Measurements from ENCODE around the gene SRL.
"Not testable (repeated sequence)": the region's sequence is repeated elsewhere in the genome, so short reads cannot be mapped to it uniquely, and the experiment has no call there.

Gene SRL

DNA sequence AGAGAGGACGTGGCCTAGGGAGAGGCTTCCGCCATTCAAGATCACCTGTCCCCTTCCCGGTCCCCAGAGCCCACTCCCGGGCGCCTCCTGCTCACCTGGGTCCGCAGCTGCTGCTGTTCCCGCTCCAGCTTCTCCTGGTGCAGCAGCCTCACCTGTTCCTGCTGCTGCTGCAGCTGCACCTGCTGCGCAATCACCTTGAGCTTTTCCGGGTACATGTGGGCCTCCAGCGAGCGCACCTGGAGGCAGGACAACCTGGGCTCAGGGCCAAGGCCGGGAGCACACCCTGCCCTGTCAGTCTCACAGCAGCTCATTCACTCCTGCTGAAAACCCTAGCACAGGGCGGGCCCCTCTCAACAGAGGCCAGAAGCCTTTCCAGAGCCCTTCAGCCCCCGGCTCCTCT lies 18.5 kb upstream of the SRL start:
- DNase-seq, result no peak

DNA sequence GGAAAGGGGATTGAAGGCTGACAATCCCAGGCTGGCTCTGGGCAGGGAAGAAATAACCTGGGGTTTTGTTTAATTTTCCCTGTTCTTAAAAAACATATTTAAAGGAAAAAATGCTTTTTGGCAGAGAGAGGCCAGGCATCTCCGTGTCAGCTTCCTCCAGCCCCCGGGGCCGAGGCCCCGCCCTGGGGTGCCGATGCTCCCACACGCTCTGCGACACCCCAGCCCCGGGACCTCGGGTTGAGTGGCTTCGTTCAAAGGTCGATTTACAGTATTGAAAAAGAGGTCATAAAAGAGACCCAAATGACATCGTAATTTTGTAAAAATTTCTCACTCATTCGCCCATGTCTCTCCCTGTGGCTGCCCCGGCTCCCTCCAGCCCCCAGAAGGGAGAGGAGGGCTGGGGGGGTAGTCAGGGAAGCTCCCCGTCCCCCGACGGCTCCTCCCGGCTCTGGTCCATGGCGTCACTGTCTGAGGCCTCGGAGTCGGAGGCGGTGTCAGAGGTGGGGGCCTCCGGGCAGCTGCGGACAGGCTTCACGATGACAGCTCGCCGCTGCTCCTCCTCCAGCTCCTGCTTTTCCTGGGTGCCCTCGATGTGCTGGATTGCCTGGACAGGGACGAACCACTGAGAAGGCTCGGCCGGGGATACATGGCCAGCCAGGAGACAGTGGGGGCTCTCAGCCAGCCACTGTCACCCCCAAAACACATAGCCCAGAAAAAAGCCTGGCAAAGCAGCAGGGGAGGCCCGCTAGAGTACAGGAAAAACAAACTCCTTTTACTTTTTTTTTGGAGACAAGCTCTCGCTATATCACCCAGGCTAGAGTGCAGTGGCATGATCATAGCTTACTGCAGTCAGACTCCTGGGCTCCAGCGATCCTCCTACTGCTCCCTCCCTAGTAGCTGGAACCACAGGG lies 16.0 kb upstream of the SRL start:
- DNase-seq, result no peak

DNA sequence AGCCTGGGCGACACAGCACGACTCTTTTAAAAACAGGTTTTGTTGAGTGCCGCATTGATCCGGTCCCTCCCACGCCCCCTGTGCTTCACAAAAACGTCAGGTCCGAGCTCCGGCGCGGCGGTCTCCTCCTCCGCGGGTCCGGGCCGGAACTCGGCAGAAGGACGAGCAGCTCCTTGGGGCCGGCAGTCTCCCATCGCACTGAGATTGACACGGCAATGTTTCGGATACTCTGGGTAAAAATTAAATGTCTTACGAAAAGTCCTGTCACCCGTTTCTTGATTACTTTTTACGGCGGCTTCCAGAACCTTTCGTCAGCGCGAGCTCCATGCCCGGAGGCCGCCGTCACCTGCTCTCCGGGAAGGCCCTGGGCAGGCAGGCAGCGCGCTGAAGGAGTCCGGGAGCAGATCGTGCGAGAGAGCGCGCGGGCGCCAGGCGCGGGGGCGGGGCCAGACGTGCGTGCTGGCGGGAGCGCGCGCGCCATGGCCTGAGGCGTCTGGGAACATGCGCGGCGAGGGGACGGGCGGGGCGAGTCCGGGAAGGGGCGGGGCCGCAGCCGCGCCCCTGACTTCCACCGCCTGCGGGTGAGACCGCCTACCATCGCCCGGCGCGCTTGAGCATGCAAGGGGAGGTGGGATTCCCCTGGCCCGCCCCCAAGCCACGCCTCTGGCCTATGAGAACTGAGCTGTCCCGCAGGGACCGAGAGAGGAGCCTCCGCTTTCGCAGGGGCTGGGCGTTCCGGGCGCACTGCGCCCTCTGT lies 11.7 kb upstream of the SRL start:
- DNase-seq, result peak; percentile 99

DNA sequence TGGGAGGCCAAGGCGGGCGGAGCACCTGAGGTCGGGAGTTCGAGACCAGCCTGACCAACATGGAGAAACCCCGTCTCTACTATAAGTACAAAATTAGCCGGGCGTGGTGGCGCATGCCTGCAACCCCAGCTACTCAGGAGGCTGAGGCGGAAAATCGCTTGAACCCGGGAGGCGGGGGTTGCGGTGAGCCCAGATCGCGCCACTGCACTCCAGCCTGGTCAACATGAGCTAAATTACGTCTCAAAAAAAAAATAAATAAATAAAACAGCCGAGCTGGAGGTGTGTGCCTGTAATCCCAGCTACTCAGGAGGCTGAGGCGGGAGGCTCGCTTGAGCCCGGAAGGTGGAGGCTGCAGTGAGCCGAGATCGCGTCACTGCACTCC lies 11.1 kb upstream of the SRL start:
- not testable (repeated sequence) for DNase-seq

DNA sequence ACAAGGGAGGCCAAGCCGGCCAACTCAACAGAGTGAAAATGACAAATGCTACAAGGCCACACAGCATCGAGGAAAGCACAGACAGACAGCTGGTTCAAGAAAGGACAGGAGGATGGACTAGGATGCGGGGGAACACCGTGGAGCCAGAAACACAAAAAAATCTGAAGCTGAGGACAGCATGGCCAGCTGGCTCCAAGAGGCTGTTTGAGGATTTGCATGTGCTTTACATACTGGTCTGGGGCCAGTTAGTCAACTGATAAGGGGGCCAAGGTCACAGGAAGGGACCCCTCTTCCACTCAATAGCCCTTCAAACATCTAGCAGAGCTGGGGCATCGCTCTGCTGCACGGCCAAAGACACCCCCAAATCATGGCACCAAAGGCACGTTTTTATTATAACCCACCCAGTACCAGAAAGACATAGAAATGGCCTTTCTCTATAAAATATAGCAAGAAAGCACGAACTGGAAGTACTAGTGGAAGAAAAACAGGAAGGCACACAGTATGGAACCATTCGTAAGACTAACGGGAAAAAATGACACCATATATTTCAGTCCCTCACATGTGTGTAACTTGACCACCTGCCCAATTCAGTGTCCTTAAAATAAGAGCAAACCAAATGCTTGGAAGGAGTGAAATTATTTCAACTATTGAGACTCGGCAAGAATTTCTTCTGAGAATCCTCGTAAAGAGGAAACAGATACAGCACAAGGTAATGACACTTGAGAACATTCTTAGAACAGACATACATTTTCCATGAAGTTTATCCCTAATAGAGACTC lies 7.8 kb upstream of the SRL start:
- no peak for DNase-seq

DNA sequence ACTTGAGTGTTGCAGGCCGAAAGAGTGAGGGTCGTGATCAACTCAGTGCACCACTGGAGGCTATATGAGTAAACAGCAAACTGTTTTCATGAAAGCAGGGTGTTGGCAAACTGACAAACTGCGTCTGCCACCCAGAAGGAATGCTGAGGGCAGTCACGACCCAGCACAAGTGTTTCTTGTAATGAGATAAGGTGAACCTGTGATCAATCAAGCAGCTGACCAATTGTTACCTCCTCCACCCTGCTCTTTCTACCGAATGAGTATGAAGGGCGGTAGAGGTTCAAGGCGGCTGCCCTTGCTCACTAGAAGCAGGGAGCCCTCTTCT lies 5.5 kb upstream of the SRL start:
- no peak for DNase-seq

DNA sequence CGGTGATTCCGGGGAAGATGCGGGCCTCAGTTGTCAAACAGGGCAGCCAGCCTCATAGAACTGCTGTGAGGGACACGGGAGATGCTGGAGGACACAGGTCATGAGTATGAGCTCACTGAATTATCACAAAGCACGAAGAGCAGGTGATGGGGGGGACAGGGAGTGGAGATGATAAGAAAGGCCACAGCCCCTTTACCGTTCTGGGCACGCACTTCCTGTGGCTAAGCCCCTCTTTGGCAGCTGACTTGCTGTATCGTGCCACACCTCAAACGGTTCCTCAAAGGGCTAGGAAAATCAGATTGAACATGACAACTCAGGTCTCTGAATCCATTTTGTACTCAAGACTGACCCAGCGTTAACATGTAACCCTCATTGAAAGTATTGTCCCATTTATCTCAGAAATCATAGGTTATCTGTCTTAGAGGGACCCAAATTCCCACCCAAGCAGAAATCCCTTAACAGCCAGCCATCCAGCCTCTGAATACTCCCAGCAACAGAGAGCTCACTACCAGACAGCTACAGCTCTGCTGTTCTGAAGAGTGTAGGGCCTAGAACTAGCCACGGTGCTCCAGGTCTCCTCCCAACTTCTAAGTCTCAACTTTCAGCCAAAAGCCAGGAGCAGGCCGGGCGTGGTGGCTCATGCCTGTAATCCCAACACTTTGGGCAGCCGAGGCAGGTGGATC lies 5.0 kb upstream of the SRL start:
- DNase-seq, result no peak

DNA sequence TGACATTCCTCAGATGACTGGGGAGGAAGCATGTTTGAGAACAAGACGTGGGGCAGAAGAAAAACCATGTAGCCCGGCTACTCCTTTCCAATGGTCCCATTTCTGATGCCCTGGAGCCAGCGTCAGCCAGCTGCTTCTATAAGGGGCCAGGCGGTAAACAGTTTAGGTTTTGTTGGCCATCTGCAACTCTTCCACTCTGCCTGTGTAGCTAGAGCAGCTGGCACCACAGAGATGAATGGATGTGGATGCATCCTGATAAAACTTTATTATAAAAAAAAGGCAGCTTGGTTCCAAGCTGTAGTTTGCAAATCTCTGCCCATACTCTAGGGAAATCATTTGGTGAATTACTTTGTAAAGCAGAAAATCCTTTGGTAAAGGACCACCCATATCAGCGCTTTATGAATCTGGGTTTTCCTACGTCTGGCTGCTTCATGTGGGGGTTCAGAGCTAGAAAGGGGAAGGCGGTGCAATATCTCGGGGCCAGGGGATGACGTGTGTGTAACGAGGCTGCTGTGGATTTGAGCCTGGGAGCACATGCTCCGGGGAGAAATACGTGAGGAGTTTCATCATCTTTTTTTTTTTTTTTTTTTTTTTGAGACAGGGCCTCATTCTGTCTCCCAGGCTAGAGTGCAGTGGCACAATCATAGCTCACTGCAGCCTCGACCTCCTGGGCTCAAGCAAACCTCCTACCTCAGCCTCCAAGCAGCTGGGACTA lies 3.4 kb upstream of the SRL start:
- no peak for DNase-seq

DNA sequence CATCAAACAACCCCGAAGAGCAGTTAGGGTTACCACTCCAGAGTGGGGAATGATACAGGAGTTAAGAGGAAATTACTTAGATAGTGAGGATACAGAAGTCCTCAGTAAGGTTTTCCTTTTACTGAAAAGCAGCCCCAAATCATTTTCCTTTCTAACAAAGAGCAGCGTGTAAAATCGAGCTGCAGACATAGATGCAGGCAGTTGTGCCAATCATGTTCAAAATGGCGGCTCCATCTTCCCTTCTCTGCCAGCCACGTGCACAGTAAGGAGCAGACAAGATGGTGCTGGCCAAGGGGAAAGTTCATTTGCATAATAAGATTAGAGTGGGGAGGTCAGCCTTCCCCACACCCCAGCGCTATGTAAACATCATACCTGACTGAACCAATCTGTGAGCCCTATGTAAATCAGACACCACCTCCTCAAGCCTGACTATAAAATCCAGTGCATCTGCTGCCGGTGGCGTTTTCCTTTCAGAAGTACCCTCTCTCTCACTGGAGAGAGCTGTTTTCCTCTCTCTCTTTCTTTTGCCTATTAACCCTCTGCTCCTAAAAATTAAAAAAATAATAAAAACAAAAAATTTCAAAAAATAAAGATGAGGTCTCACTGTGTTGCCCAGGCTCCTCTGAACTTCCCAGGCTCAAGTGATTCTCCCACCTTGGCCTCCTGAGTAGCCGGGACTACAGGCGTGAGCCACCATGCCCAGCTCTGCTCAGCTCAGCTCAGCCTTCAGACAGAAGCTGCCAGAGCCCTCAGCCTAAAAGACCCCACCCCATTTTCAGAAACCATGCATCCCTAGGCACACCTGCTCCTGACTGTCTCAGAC lies 2.6 kb upstream of the SRL start:
- no peak for DNase-seq

DNA sequence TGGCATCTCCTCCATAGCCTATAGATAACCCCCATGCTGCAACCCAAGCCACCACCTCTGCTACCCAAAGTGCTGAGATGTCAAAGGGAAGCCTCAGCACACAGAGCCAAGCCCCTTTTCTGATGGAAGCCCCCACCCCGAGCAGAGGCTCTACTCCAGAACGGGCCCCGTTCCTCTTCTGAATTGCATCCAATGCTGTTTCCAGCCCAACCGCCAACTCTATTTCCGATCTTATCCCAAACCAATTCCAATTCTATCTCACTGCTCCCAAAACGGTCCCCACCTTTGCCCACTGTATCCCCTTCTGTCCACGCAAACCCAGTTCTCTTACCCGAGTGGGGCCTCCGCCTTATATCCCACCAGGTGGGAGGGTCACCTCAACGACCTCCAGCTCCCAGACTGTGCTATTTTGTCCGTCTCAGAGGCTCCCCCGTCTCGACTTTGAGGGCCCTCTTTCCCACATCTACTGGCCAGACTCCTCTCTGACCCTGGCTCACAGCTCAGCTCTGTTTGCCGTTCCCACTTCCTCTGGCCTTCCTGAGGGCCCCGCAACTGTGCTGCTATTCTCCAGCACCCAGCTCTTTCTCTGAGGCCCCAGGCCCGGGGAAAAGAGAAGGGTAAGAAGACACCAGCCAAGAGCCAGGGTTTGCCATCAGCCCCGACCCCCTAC lies 487 bp downstream of the SRL start:
- DNase-seq, result no peak

DNA sequence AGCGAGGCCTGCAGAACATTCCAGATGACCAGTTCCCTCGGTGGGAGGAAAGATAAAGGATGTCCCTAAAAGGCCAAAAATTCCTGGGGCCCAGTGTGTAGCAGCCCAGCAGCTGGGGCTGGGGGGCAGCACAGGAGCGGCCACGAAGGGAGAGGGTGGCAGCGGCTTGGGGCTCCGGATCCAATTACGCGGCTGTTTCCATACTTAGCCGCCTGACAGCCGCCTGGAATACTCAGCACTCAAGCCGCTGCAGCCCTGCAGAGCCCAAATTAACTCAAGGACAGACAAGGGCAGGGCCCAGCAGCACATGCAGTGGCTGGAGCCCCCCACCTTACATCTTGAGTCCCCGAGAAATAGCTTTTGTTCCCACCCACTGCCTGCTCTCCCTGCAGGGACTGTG lies 1.3 kb downstream of the SRL start:
- no peak for DNase-seq

DNA sequence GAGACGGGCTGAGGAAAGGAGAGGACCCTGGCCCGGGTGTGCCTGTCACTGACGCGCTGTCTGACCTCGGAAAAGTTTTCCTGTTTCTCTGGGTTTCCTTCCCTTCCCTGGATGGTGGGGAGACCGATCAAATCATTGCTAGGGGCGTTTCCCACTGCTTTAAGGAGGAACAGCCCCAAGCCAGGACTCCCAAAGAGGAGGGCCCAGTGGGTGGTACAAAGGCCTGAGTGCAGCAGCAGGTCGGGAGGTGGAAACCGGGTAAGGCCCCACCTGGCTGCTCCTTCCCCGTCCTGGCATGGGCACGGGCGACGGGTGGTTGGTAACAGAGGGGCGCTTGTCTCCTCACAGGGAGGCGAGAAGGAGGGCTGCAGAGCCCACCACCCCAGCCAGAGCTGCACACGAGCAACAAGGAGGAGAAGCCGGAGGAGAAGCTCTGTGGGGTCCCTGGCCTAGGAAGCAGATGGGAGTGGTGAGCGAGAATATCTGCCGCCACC lies 2.2 kb downstream of the SRL start:
- no peak for DNase-seq

DNA sequence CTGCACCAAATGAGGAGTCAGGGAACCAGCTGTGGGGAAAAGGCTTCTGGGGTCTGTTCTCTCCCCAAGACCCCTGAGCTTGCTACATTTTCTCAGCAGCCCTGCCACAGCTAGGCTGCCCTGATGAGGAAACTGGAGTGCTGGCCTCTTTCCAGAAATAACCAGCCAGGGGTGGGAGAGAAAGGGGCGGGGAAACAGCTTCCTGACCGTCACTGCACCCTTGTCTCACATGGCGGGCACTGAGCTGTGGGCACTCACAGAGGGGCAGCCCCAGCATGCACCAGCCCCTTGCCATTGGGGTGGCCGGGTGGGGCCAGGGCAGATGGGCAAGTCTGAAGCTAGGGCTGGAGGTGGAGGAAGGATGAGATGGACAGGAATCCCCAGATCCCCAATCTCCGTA lies 2.9 kb downstream of the SRL start:
- no peak for DNase-seq

DNA sequence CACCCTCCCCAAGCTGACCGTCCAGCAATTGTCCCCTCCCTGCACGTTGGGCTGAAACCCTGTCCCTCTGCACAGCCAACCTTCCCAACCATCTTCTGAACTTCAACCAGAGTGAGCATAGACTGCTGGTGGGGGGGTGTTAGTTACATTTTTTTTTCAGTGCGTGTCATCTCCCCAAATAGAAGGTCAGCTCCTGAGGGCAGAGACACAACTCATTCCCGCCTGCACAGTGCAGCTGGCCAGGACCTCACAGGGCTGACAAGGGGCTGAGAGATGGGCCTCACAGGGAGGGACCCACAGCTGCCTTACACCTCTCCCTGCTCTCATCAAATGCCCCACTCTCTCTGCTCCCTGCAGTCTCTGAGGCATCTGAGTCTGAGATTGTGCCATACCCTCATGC lies 8.4 kb downstream of the SRL start:
- DNase-seq, result no peak

DNA sequence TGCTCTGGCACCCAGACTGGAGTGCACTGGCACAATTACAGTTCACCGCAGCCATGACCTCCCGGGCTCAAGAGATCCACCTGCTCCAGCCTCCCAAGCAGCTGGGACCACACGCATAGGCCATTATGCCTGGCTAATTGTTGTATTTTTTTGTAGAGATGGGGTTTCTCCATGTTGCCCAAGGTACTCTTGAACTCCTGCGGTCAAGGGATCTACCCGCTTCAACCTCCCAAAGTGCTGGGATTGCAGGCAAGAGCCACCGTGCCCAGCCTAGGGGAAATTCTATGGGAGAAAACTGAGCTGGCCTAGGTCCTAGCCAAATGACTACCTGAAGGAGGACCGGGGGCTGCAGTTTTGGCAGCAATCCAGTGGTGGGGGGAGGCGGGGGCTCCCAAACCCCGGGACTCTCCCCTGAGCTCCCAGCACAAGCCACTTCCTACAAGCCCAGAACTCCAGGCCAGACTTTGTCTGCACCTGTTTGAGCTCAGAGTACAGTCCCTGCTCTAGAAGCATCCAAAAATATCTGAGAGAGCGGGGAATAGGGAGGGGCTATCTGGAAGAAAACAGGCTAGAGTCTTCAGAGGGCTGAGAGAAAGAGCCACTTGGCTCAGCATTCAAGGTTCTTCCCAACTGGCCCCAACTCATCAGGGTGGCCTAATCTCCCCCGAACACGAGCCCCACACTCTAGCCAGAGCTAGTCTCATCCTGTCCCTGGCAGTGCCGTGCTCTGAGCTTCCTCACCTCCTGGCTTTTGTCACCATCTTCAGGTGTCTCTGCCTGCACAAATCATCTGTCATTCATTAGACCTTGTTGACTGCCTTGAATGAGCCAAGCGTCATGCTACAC lies 9.1 kb downstream of the SRL start:
- DNase-seq, result no peak

DNA sequence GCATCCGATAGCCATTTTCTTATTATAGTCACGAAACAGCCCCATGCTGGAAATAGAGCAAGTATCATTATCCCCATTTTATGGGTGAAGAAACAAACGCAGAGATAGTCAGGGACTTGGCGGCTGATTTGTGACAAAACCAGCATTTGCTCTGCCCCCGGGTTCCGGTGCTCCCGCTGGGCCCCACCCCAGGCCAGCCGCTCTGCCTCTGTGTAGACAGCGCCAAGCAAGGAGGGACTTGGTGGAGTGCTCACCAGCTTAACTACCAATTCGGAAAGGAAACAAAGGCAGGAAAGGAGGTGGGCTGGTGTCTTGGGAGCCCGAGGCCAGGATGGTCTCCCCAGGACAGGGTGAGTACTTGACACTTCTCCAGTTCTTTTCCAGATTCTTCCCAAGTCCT lies 10.0 kb downstream of the SRL start:
- DNase-seq, result no peak

DNA sequence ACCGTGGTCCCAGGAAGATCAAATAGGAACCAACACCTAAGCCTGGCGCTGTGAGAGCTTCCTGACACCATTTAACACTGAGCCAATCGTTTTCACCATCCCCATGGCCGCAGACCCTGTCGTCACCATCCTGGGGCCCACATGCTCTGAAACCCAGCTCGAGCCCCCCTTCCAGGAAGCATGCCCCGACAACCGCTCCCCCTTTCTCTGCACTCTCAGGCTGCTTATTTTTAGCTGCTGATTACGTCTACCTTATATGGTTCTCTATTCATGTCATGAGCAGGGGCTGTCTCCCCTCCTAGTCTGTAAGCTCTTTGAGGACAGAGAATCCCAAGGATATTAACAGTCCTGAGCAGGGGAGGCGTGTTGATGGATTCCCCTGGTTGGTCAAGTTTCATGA lies 10.5 kb downstream of the SRL start:
- no peak for DNase-seq

DNA sequence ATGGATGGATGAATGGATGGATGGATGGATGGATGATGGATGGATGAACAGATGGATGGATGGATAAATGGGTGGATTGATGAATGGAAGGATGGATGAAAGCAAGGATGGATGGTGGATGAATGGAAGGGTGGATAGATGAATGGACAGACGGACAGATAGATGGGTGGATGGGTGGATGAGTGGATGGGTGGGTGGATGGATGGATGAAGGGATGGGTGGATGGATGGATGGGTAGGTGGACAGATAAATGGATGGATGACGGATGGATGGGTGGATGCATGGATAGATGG lies 14.9 kb downstream of the SRL start:
- no peak for DNase-seq

DNA sequence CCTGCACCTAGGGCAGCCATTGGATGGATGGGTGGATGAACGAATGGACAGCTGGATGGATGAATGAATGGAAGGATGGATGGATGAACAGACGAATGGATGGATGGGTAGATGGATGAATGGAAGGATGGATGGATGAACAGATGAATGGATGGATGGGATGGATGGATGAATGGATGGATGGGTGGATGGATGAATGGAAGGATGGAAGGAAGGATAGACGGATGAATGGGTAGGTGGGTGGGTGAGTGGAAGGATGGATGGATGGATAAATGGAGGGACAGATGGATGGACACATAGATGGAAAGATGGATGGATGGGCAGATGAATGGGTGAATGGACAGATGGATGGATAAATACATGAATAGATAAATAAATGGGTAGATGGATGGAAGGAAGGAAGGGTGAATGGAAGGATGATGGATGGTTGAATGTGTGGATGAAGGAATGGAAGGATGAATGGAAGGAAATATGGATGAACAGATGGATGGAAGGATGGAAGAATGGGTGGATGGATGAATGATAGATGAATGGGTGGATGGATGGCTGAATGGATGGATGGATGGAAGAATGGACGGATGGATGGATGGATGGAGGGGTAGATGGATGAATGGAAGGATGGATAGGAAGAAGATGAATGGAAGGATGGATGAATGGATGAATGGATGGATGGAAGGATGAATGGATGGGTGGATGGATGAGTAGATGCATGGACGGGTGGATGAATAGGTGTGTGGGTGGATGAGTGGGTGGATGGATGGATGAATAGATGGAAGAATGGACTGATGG lies 15.4 kb downstream of the SRL start:
- no peak for DNase-seq
